ENCODE data around the gene GUCA1A.

Gene GUCA1A

DNA sequence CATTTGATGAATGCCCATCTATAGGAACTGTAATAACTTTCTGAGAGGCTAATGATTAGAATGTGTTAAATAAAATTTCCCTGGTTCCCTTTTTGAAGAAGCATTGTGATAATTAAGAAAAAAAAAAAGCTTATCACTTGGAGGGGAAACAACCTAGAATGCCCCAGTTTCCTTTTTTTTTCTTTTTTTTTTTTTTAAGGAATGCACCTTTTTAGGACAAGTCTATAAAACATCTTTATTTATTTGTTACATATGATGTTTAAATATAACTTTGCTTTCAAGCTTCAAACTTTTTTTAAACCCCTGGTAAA is 51.8 kb downstream of the GUCA1A start:
- Histone ChIP-seq H3K4me3 (ENCODE audit: low read length) (no peak overlapping the region), H3K9ac (ENCODE audit: low read length) (no peak overlapping the region), H3K27ac (ENCODE audit: low read depth, low read length) (no peak overlapping the region), H3K36me3 (ENCODE audit: control insufficient read depth, insufficient read depth, low read length) (peaks cover 8% of the 10 kb centered on the region), H3K27me3 (ENCODE audit: control insufficient read depth, insufficient read depth, low read length) (no peaks in the 10 kb centered on the region), H3K4me1 (ENCODE audit: control insufficient read depth, insufficient read depth, low read length) (peaks cover 2% of the 10 kb centered on the region)

- Histone ChIP-seq H3K27ac (ENCODE audit: low read depth, low read length) (no peak overlapping the region), H3K27me3 (ENCODE audit: control insufficient read depth, insufficient read depth, low read length) (no peaks in the 10 kb centered on the region), H3K36me3 (ENCODE audit: control insufficient read depth, insufficient read depth, low read length) (peaks cover 8% of the 10 kb centered on the region), H3K4me3 (ENCODE audit: low read length) (no peak overlapping the region), H3K9ac (ENCODE audit: low read length) (no peak overlapping the region), H3K4me1 (ENCODE audit: control insufficient read depth, insufficient read depth, low read length) (peaks cover 2% of the 10 kb centered on the region)
Observed at GRCh38 chr6:42225419-42225818, 52.3 kb downstream of the GUCA1A start.

DNA sequence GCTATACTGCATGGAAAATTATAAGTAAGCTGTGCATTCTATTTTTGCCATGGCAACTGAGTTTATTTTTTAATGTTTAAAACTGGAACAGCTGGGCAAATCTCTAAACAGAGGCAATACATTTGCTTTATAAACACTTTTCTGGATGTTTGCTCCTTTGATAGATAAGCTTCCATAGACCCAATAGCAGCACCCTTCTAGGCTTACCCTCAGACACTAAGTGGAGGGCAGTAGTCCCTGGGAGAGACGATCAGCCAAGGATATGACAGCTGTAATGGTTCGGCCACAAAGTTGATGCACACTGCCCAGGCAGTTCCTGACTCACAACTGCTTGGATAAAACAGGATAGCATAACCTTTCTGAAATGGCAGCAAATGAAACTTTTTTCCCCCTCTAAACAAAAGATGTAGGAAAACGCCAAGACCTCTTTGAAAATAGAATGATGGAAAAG is 53.0 kb downstream of the GUCA1A start:
- Histone ChIP-seq H3K9ac (ENCODE audit: low read length) (no peak overlapping the region), H3K27ac (ENCODE audit: low read depth, low read length) (no peak overlapping the region), H3K36me3 (ENCODE audit: control insufficient read depth, insufficient read depth, low read length) (peaks cover 8% of the 10 kb centered on the region), H3K27me3 (ENCODE audit: control insufficient read depth, insufficient read depth, low read length) (no peaks in the 10 kb centered on the region), H3K4me1 (ENCODE audit: control insufficient read depth, insufficient read depth, low read length) (peaks cover 2% of the 10 kb centered on the region), H3K4me3 (ENCODE audit: low read length) (no peak overlapping the region)

- H3K9ac ChIP-seq (ENCODE audit: low read length) = no peak overlapping the region
- peaks cover 8% of the 10 kb centered on the region for H3K36me3 ChIP-seq (ENCODE audit: control insufficient read depth, insufficient read depth, low read length)
- H3K4me1 ChIP-seq (ENCODE audit: control insufficient read depth, insufficient read depth, low read length) = peaks cover 2% of the 10 kb centered on the region
- peak overlapping the region; percentile 9 for H3K4me3 ChIP-seq (ENCODE audit: low read length)
- H3K27ac ChIP-seq (ENCODE audit: low read depth, low read length) = peak overlapping the region; percentile 52
- H3K27me3 ChIP-seq (ENCODE audit: control insufficient read depth, insufficient read depth, low read length) = no peaks in the 10 kb centered on the region
Observed at GRCh38 chr6:42226645-42227143, 53.5 kb downstream of the GUCA1A start.

DNA sequence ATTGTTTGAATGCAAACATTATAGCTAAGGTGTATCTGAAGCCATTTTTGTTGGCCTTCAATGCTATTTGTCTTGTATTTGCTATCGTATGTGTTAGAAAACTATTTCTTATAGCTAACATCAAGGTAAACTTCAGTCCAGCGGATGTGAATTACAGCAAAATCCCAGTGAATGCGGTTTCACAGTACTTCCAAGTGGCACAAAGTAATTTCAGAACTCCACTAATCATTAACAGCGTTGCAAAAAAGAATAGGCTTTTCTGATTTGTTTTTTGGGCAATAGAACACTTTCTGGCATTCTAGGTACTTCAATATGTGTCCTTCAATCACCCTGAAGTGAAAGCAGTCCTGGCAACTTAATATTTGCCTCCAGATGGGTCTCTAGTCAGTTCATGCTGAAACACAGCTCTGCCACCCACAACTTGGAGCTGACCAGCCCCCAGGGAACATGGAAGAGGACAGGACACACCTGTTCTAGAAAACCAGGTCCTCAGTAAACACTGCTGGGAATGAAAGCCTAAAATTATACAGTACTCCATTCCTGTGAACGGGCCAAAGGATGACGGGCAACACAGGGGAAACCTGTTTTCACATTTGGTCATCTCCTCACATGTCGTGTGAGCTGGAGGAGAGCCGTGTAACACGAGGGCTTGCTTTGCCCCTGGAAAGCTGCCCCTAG is 54.1 kb downstream of the GUCA1A start:
- Histone ChIP-seq H3K4me1 (ENCODE audit: control insufficient read depth, insufficient read depth, low read length) (peaks cover 2% of the 10 kb centered on the region), H3K27ac (ENCODE audit: low read depth, low read length) (no peak overlapping the region), H3K9ac (ENCODE audit: low read length) (no peak overlapping the region)

DNA sequence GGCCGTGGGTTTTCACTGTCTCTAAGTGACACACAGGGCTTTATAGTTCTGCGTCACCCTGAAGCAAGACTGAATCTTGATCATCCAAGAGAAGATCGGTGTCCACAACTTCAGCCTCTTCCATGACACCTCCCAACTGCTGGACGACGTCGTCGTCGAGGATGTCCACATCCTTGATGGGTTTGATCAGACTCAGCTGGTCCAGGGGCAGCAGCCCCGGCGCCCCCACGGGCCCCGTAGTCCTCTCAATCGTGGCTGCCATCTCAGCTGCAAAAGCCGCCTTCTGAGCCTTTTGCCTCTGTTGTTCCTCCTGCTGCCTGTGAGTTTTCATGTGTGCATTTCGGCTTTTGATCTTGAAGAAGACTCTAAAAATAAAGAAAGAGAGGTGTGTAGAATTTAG is 55.1 kb downstream of the GUCA1A start:
- Histone ChIP-seq H3K36me3 (ENCODE audit: control insufficient read depth, insufficient read depth, low read length) (peaks cover 8% of the 10 kb centered on the region), H3K4me1 (ENCODE audit: control insufficient read depth, insufficient read depth, low read length) (peaks cover 2% of the 10 kb centered on the region), H3K9ac (ENCODE audit: low read length) (no peak overlapping the region), H3K27ac (ENCODE audit: low read depth, low read length) (no peak overlapping the region), H3K4me3 (ENCODE audit: low read length) (no peak overlapping the region), H3K27me3 (ENCODE audit: control insufficient read depth, insufficient read depth, low read length) (no peaks in the 10 kb centered on the region)

More for the DNA sequence above, 54.1 kb downstream of the GUCA1A start:
- peaks cover 8% of the 10 kb centered on the region for H3K36me3 ChIP-seq (ENCODE audit: control insufficient read depth, insufficient read depth, low read length)
- no peak overlapping the region for H3K4me3 ChIP-seq (ENCODE audit: low read length)
- no peaks in the 10 kb centered on the region for H3K27me3 ChIP-seq (ENCODE audit: control insufficient read depth, insufficient read depth, low read length)

Measured in rectal smooth muscle tissue (tissue), 1 donor.